Liver (tissue), 3 donors: Measurements from ENCODE around the gene FREM2.

Experiments used
- CTCF ChIP-seq: fragments of 150-350 bp; IDR thresholded peaks from 2 replicates; pipeline ENCODE4 v1.5.1; 2017; ENCODE audit warnings: improper control_type of control experiment, low read depth, low read length; ENCODE audit not compliant: missing input control
- GABPA ChIP-seq, 2 donors: IDR thresholded peaks in 1 of 2; conservative IDR thresholded peaks in 1 of 2; 2 replicates each; pipeline ENCODE4 v1.6.1; 2016; ENCODE audit warnings: antibody characterized with exemption in 2 of 2, mild to moderate bottlenecking in 1 of 2, moderate library complexity in 1 of 2
- HNF4G ChIP-seq: IDR thresholded peaks from 2 replicates; pipeline ENCODE4 v1.6.1; 2016; ENCODE audit warnings: antibody characterized with exemption
- RAD21 ChIP-seq, 2 donors: IDR thresholded peaks; 2 replicates each; pipeline ENCODE4 v1.6.1; 2016; ENCODE audit warnings: antibody characterized with exemption in 2 of 2, mild to moderate bottlenecking in 2 of 2
- REST ChIP-seq: IDR thresholded peaks from 2 replicates; pipeline ENCODE4 v1.6.1; 2016; ENCODE audit warnings: antibody characterized with exemption, mild to moderate bottlenecking
- YY1 ChIP-seq: IDR thresholded peaks from 2 replicates; pipeline ENCODE4 v1.6.1; 2016; ENCODE audit warnings: antibody characterized with exemption, mild to moderate bottlenecking
- TF ChIP-seq, protein P1 (sequence below): IDR thresholded peaks from 2 replicates; pipeline ENCODE4 v1.6.1; 2016; ENCODE audit warnings: antibody characterized with exemption
- TF ChIP-seq, protein P2 (sequence below): IDR thresholded peaks from 2 replicates; pipeline ENCODE4 v1.6.1; 2016; ENCODE audit warnings: antibody characterized with exemption
- donor health status: healthy.
- donor health status: healthy.

DNA sequence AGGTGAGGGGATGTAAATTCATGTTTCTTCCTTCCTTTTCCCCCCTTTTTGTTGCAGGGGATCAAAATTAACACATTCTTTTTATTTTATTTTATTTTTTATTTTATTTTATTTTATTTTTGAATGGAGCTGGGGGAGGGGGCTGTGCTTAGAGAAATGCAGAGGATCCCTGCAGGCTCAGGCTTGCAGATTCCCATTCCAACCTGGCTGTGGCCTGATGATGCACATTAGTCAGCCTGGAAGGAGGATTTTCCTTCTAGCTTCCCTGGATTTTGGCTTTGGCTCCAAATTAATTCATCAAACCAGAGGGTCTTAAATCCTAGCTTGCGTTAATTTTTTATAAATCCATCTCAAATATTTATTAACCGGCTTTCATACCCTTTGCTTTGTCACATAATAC is 67.0 kb downstream of the FREM2 start:
- TF ChIP-seq CTCF = no peak
- no peak for TF ChIP-seq HNF4G
- no peak for TF ChIP-seq GABPA (IDR thresholded peaks at IDR 0.05 in 1 of 2, conservative IDR thresholded peaks at IDR 0.05 in 1 of 2)
- TF ChIP-seq REST = no peak
- TF ChIP-seq RAD21 (IDR thresholded peaks at IDR 0.05) = no peak
- no peak for TF ChIP-seq YY1
- TF ChIP-seq, protein P1, sequence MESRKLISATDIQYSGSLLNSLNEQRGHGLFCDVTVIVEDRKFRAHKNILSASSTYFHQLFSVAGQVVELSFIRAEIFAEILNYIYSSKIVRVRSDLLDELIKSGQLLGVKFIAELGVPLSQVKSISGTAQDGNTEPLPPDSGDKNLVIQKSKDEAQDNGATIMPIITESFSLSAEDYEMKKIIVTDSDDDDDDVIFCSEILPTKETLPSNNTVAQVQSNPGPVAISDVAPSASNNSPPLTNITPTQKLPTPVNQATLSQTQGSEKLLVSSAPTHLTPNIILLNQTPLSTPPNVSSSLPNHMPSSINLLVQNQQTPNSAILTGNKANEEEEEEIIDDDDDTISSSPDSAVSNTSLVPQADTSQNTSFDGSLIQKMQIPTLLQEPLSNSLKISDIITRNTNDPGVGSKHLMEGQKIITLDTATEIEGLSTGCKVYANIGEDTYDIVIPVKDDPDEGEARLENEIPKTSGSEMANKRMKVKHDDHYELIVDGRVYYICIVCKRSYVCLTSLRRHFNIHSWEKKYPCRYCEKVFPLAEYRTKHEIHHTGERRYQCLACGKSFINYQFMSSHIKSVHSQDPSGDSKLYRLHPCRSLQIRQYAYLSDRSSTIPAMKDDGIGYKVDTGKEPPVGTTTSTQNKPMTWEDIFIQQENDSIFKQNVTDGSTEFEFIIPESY = no peak
- TF ChIP-seq, protein P2, sequence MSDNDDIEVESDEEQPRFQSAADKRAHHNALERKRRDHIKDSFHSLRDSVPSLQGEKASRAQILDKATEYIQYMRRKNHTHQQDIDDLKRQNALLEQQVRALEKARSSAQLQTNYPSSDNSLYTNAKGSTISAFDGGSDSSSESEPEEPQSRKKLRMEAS = no peak
